ENCODE results near the gene MICA.
"Not testable (repeated sequence)": the region's sequence is repeated elsewhere in the genome, so short reads cannot be mapped to it uniquely, and the experiment has no call there.

The MICA gene

GRCh38 chr6:31397901-31398525 is 5.4 kb upstream of the MICA start:
- Histone ChIP-seq H3K27ac (ENCODE audit: low read length) (no peak overlapping the region), H3K4me1 (ENCODE audit: control insufficient read depth in 1 of 2, insufficient read depth in 2 of 2, low read length in 2 of 2) (peaks cover 0 to 22% of the 10 kb centered on the region in 2 donors)

GRCh38 chr6:31399589-31400466 is 3.6 kb upstream of the MICA start:
- Histone ChIP-seq H3K27ac (ENCODE audit: low read length) (peak overlapping the region; percentile 93), H3K9me3 (ENCODE audit: control insufficient read depth in 1 of 2, low read length in 2 of 2) (no peaks in the 10 kb centered on the region), H3K27me3 (ENCODE audit: low read depth, low read length) (no peaks in the 10 kb centered on the region), H3K4me1 (ENCODE audit: control insufficient read depth in 1 of 2, insufficient read depth in 2 of 2, low read length in 2 of 2) (peaks cover 0 to 28% of the 10 kb centered on the region in 2 donors), H3K36me3 (ENCODE audit: control insufficient read depth in 1 of 2, insufficient read depth in 2 of 2, low read length in 2 of 2) (no peaks in the 10 kb centered on the region), H3K4me3 (ENCODE audit: low read depth in 1 of 2, low read length in 2 of 2) (peak overlapping the region; percentile 70 to 75)

More at GRCh38 chr6:31397901-31398525, 5.4 kb upstream of the MICA start:
- H3K27me3 ChIP-seq (ENCODE audit: low read depth, low read length) = no peaks in the 10 kb centered on the region
- no peaks in the 10 kb centered on the region for H3K36me3 ChIP-seq (ENCODE audit: control insufficient read depth in 1 of 2, insufficient read depth in 2 of 2, low read length in 2 of 2)
- no peaks in the 10 kb centered on the region for H3K9me3 ChIP-seq (ENCODE audit: control insufficient read depth in 1 of 2, low read length in 2 of 2)
- H3K4me3 ChIP-seq (ENCODE audit: low read depth in 1 of 2, low read length in 2 of 2) = no peak overlapping the region

GRCh38 chr6:31400467-31401289 is 2.7 kb upstream of the MICA start:
- H3K4me1 ChIP-seq (ENCODE audit: control insufficient read depth in 1 of 2, insufficient read depth in 2 of 2, low read length in 2 of 2) = peaks cover 0 to 32% of the 10 kb centered on the region in 2 donors
- H3K36me3 ChIP-seq (ENCODE audit: control insufficient read depth in 1 of 2, insufficient read depth in 2 of 2, low read length in 2 of 2) = no peaks in the 10 kb centered on the region
- no peaks in the 10 kb centered on the region for H3K9me3 ChIP-seq (ENCODE audit: control insufficient read depth in 1 of 2, low read length in 2 of 2)
- peak overlapping the region; percentile 93 for H3K27ac ChIP-seq (ENCODE audit: low read length)
- peak overlapping the region; percentile 70 to 75 for H3K4me3 ChIP-seq (ENCODE audit: low read depth in 1 of 2, low read length in 2 of 2)
- H3K27me3 ChIP-seq (ENCODE audit: low read depth, low read length) = no peaks in the 10 kb centered on the region

GRCh38 chr6:31401403-31401802 is 2.0 kb upstream of the MICA start:
- Histone ChIP-seq H3K27ac (ENCODE audit: low read length) (peak overlapping the region; percentile 93), H3K4me1 (ENCODE audit: control insufficient read depth in 1 of 2, insufficient read depth in 2 of 2, low read length in 2 of 2) (peaks cover 0 to 35% of the 10 kb centered on the region in 2 donors), H3K27me3 (ENCODE audit: low read depth, low read length) (no peaks in the 10 kb centered on the region), H3K9me3 (ENCODE audit: control insufficient read depth in 1 of 2, low read length in 2 of 2) (no peaks in the 10 kb centered on the region), H3K4me3 (ENCODE audit: low read depth in 1 of 2, low read length in 2 of 2) (peak overlapping the region; percentile 70 to 75), H3K36me3 (ENCODE audit: control insufficient read depth in 1 of 2, insufficient read depth in 2 of 2, low read length in 2 of 2) (no peaks in the 10 kb centered on the region)

- peak overlapping the region; percentile 59 to 75 for H3K4me3 ChIP-seq (ENCODE audit: low read depth in 1 of 2, low read length in 2 of 2)
- H3K9me3 ChIP-seq (ENCODE audit: control insufficient read depth in 1 of 2, low read length in 2 of 2) = no peaks in the 10 kb centered on the region
- peaks cover 0 to 38% of the 10 kb centered on the region in 2 donors for H3K4me1 ChIP-seq (ENCODE audit: control insufficient read depth in 1 of 2, insufficient read depth in 2 of 2, low read length in 2 of 2)
- no peaks in the 10 kb centered on the region for H3K27me3 ChIP-seq (ENCODE audit: low read depth, low read length)
- H3K36me3 ChIP-seq (ENCODE audit: control insufficient read depth in 1 of 2, insufficient read depth in 2 of 2, low read length in 2 of 2) = no peaks in the 10 kb centered on the region
- H3K27ac ChIP-seq (ENCODE audit: low read length) = peak overlapping the region; percentile 93
Measured at GRCh38 chr6:31402324-31403282, 792 bp upstream of the MICA start.

- peak overlapping the region; percentile 60 for H3K27ac ChIP-seq (ENCODE audit: low read length)
- peak overlapping the region; percentile 59 to 75 for H3K4me3 ChIP-seq (ENCODE audit: low read depth in 1 of 2, low read length in 2 of 2)
- H3K27me3 ChIP-seq (ENCODE audit: low read depth, low read length); H3K36me3 ChIP-seq (ENCODE audit: control insufficient read depth in 1 of 2, insufficient read depth in 2 of 2, low read length in 2 of 2); H3K9me3 ChIP-seq (ENCODE audit: control insufficient read depth in 1 of 2, low read length in 2 of 2): not testable (repeated sequence)
- peaks cover 0 to 38% of the 10 kb centered on the region in 2 donors for H3K4me1 ChIP-seq (ENCODE audit: control insufficient read depth in 1 of 2, insufficient read depth in 2 of 2, low read length in 2 of 2)
Measured at GRCh38 chr6:31404061-31404364, 618 bp downstream of the MICA start.

GRCh38 chr6:31405996-31406395 is 2.6 kb downstream of the MICA start:
- peaks cover under 1% of the 10 kb centered on the region in 2 donors for H3K36me3 ChIP-seq (ENCODE audit: control insufficient read depth in 1 of 2, insufficient read depth in 2 of 2, low read length in 2 of 2)
- H3K4me1 ChIP-seq (ENCODE audit: control insufficient read depth in 1 of 2, insufficient read depth in 2 of 2, low read length in 2 of 2) = peaks cover 0 to 38% of the 10 kb centered on the region in 2 donors
- H3K9me3 ChIP-seq (ENCODE audit: control insufficient read depth in 1 of 2, low read length in 2 of 2) = no peaks in the 10 kb centered on the region
- no peak overlapping the region for H3K4me3 ChIP-seq (ENCODE audit: low read depth in 1 of 2, low read length in 2 of 2)
- no peaks in the 10 kb centered on the region for H3K27me3 ChIP-seq (ENCODE audit: low read depth, low read length)
- H3K27ac ChIP-seq (ENCODE audit: low read length) = no peak overlapping the region

- Histone ChIP-seq H3K27ac (ENCODE audit: low read length) (no peak overlapping the region), H3K36me3 (ENCODE audit: control insufficient read depth in 1 of 2, insufficient read depth in 2 of 2, low read length in 2 of 2) (peaks cover 16% of the 10 kb centered on the region in 2 donors), H3K9me3 (ENCODE audit: control insufficient read depth in 1 of 2, low read length in 2 of 2) (no peaks in the 10 kb centered on the region), H3K27me3 (ENCODE audit: low read depth, low read length) (no peaks in the 10 kb centered on the region), H3K4me1 (ENCODE audit: control insufficient read depth in 1 of 2, insufficient read depth in 2 of 2, low read length in 2 of 2) (peaks cover 0 to 25% of the 10 kb centered on the region in 2 donors), H3K4me3 (ENCODE audit: low read depth in 1 of 2, low read length in 2 of 2) (no peak overlapping the region)
Measured at GRCh38 chr6:31407699-31408098, 4.3 kb downstream of the MICA start.

GRCh38 chr6:31412506-31412905 is 9.1 kb downstream of the MICA start:
- Histone ChIP-seq H3K36me3 (ENCODE audit: control insufficient read depth in 1 of 2, insufficient read depth in 2 of 2, low read length in 2 of 2) (peaks cover 30 to 45% of the 10 kb centered on the region in 2 donors), H3K4me3 (ENCODE audit: low read depth in 1 of 2, low read length in 2 of 2) (no peak overlapping the region), H3K27ac (ENCODE audit: low read length) (no peak overlapping the region), H3K27me3 (ENCODE audit: low read depth, low read length) (no peaks in the 10 kb centered on the region), H3K4me1 (ENCODE audit: control insufficient read depth in 1 of 2, insufficient read depth in 2 of 2, low read length in 2 of 2) (peaks cover 0 to 6% of the 10 kb centered on the region in 2 donors), H3K9me3 (ENCODE audit: control insufficient read depth in 1 of 2, low read length in 2 of 2) (no peaks in the 10 kb centered on the region)

GRCh38 chr6:31414148-31414770 is 10.9 kb downstream of the MICA start:
- H3K27ac ChIP-seq (ENCODE audit: low read length); H3K27me3 ChIP-seq (ENCODE audit: low read depth, low read length); H3K4me1 ChIP-seq (ENCODE audit: control insufficient read depth in 1 of 2, insufficient read depth in 2 of 2, low read length in 2 of 2); H3K9me3 ChIP-seq (ENCODE audit: control insufficient read depth in 1 of 2, low read length in 2 of 2); H3K4me3 ChIP-seq (ENCODE audit: low read depth in 1 of 2, low read length in 2 of 2): not testable (repeated sequence)
- peaks cover 30 to 45% of the 10 kb centered on the region in 2 donors for H3K36me3 ChIP-seq (ENCODE audit: control insufficient read depth in 1 of 2, insufficient read depth in 2 of 2, low read length in 2 of 2)

Data from muscle layer of duodenum (tissue), 2 donors.